HPDE6-E6E7 (cell line): Measurements from ENCODE around the gene AQP12B.

Source experiments
- DNase-seq: peaks from one replicate; pipeline ENCODE4 v3.0.0; 2011; ENCODE audit warnings: missing footprints; ENCODE audit errors: extremely low spot score

The AQP12B gene

GRCh38 chr2:240632306-240632721, 50.4 kb downstream of the AQP12B start:
- DNase-seq, result no peak

DNA sequence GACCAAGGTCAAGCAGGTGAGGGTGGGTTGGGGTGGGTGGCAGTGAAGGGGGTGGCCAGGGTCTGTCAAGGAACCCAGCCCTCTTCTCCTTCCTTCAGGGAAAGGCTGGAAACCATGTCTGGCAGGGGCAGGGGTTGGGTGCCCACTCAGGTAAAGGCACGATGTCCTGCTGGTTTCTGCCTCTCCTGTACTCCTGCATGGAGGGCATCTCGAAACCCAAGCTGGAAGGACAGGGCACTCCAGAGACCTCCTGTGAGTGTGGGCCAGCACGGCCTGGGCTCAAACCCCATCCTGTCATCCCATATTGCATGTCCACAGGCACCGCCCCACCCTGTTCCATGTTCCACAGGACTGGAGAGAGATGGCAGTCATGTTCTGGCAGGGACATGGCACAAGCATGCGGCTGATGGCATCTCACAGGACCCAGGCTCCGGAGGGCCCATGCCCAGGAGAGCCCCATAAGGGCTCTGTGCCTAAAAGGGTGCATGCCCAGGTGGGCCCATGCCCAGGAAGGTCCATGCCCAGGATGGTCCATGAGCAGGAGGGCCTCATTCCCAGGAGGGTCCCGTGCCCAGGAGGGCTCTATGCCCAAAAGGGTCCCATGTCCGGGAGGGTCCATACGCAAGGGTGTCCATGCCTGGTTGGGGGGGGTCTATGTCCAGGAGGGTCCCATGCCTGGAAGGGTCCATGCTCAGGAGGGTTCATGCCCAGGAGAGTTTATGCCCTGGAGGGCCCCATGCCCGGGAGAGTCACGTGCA, 51.0 kb downstream of the AQP12B start:
- DNase-seq, result no peak

- DNase-seq, result no peak
These were observed 51.7 kb downstream of the AQP12B start for GRCh38 chr2:240630771-240631547.

DNA sequence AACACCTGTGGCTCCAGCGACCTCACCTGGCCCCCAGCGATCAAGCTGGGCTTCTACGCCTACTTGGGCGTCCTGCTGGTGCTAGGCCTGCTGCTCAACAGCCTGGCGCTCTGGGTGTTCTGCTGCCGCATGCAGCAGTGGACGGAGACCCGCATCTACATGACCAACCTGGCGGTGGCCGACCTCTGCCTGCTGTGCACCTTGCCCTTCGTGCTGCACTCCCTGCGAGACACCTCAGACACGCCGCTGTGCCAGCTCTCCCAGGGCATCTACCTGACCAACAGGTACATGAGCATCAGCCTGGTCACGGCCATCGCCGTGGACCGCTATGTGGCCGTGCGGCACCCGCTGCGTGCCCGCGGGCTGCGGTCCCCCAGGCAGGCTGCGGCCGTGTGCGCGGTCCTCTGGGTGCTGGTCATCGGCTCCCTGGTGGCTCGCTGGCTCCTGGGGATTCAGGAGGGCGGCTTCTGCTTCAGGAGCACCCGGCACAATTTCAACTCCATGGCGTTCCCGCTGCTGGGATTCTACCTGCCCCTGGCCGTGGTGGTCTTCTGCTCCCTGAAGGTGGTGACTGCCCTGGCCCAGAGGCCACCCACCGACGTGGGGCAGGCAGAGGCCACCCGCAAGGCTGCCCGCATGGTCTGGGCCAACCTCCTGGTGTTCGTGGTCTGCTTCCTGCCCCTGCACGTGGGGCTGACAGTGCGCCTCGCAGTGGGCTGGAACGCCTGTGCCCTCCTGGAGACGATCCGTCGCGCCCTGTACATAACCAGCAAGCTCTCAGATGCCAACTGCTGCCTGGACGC, 52.5 kb downstream of the AQP12B start:
- DNase-seq, result no peak

DNA sequence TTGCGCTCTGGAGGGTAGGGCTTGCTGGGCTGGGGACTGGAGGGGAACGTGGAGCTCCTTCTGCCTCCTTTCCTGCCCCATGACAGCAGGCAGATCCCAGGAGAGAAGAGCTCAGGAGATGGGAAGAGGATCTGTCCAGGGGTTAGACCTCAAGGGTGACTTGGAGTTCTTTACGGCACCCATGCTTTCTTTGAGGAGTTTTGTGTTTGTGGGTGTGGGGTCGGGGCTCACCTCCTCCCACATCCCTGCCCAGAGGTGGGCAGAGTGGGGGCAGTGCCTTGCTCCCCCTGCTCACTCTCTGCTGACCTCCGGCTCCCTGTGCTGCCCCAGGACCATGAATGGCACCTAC, 53.1 kb downstream of the AQP12B start:
- DNase-seq, result no peak

GRCh38 chr2:240628808-240629618, 53.7 kb downstream of the AQP12B start:
- no peak for DNase-seq

DNA sequence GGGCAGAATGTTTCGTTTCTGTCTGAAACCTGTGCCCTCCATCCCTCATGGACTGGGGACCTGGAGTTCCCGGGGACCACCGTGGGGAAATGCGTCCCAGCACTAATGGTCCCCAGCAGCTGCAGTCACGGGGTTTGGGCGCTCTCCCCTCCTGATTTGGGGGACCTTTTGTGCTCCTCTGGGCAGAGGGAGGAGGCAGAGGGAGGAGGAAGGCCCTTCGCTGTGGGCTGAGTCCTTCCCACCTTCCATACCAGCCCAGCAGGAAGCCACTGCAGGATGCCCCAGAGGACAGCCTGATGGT, 54.2 kb downstream of the AQP12B start:
- no peak for DNase-seq

DNA sequence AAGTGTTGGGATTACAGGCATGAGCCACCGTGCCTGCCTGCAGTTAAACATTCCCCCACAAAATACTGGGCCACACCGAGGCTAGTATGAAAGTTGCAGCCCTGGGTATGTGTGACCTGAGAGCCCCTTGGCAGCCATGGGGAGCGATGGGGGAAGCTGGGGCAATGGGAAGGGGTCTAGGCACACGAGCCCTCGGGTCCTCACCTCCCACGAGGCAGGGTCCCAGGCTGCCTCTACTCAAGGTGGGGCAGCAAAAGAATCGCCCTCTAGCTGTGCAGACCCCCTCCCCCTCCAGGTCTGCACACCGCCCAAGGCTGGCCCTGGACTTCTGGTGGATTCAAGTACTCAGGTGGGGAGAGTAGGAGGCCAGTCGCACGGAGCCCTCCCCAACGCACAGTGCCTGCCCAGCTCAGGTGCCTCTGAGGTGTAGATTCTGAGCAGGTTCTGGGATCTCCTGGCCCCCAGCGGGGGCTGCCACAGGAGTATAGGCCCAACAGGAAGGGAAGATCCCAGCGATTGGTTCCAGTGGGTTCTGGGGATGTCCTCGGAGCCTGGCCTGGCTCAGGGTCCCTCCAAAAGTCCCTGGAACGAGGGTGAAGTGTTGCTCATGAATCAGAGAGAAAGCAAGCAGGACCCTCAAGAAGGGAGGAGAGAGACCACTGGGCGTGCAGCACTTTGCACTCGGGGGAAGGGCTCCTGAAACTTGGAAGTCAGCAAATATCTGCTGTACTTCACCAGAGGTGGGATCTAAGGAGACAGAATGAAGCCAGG, 54.8 kb downstream of the AQP12B start:
- no peak for DNase-seq

- DNase-seq, result no peak
These were observed 56.0 kb downstream of the AQP12B start for GRCh38 chr2:240626531-240627300.
